ENCODE measurements around the gene ZNF335. TPM values are rescaled to one million over a fixed set of nuclear protein-coding genes. Genes with fewer than 3 reads are reported as not detected.

Gene ZNF335
- total and polyA plus RNA-seq, 2 of the 8 experiments (the other 6 are each of a cell fraction or from before 2014, with no cell fraction given), result 12.4 to 14.6 TPM

- Histone ChIP-seq H2BK12ac (ENCODE audit: low read depth, low read length) (no peak overlapping the region), H2BK5ac (ENCODE audit: low read depth, low read length) (no peak overlapping the region), H3K36me3 (ENCODE audit: control insufficient read depth in 2 of 4, insufficient read depth in 4 of 4, low read length in 3 of 4) (no peaks in the 10 kb centered on the region), H3K14ac (ENCODE audit: insufficient read length) (no peak overlapping the region), H2BK120ac (replicated peaks; ENCODE audit: low read depth, low read length) (no peak overlapping the region), H3K27me3 (replicated peaks in 1 of 4; ENCODE audit: control insufficient read depth in 3 of 4, extremely low read depth in 1 of 4, insufficient read depth in 3 of 4, low read length in 3 of 4) (no peaks in the 10 kb centered on the region), H3K4me3 (ENCODE audit: extremely low read depth in 1 of 4, insufficient read depth in 2 of 4, low read depth in 3 of 4, low read length in 4 of 4) (no peak overlapping the region), H3K4me1 (replicated peaks in 1 of 4; ENCODE audit: control insufficient read depth in 3 of 4, insufficient read depth in 4 of 4, low read length in 3 of 4) (peaks cover 7 to 23% (median 12%) of the 10 kb centered on the region in 4 experiments), H4K20me1 (replicated peaks in 1 of 2; ENCODE audit: control insufficient read depth in 1 of 2, insufficient read depth in 2 of 2, low read length in 2 of 2) (no peaks in the 10 kb centered on the region), H3K79me2 (ENCODE audit: control insufficient read depth in 1 of 2, insufficient read depth in 2 of 2, low read length in 2 of 2) (no peaks in the 10 kb centered on the region), H2AFZ (ENCODE audit: low read length) (no peak overlapping the region), H4K5ac (ENCODE audit: insufficient read length, low read depth, low read length) (no peak overlapping the region), H2AK5ac (ENCODE audit: low read depth, low read length) (no peak overlapping the region), H3K9me3 (ENCODE audit: insufficient read depth in 2 of 2, low read depth in 1 of 2, low read length in 1 of 2) (no peaks in the 10 kb centered on the region), H3K27ac (ENCODE audit: low read depth, low read length) (no peak overlapping the region), H2BK20ac (ENCODE audit: low read length) (no peak overlapping the region; the same call in 1 of the 2 replicates), H3K79me1 (ENCODE audit: low read depth, low read length) (no peaks in the 10 kb centered on the region), H3K4me2 (ENCODE audit: insufficient read depth in 1 of 2, low read depth in 2 of 2, low read length in 2 of 2) (no peak overlapping the region), H3K9ac (replicated peaks in 1 of 4; ENCODE audit: extremely low read depth in 1 of 4, low read depth in 3 of 4, low read length in 3 of 4) (no peak overlapping the region), H3K4ac (replicated peaks; ENCODE audit: insufficient read length, low read depth, low read length) (no peak overlapping the region), H3K56ac (replicated peaks; ENCODE audit: insufficient read length, low read depth, low read length) (no peak overlapping the region), H3K23ac (ENCODE audit: insufficient read length) (no peak overlapping the region), H3K18ac (ENCODE audit: extremely low read depth, low read length) (no peak overlapping the region), H4K8ac (ENCODE audit: extremely low read depth, insufficient read depth, low read length) (no peak overlapping the region), H2BK15ac (ENCODE audit: low read length) (no peak overlapping the region; the same call in 1 of the 2 replicates), H3K23me2 (ENCODE audit: low read depth, low read length) (peaks cover 2% of the 10 kb centered on the region; the same call in 1 of the 2 replicates), H4K91ac (replicated peaks; ENCODE audit: insufficient read length, low read length) (no peak overlapping the region)
- no peak for DNase-seq (ENCODE audit: low read depth in 1 of 2, low spot score in 2 of 2)
- POLR2A ChIA-PET (ENCODE audit: partially characterized antibody), result interaction anchor here (0.7 to 2.3 kb wide), 2 partner anchors 10 to 12 kb away, joined by 3 to 5 read pairs; no protein-coding TSS in a partner anchor
- CTCF ChIA-PET (ENCODE audit: partially characterized antibody), result interaction anchor here (1.0 to 14.5 kb wide), 4 partner anchors 11 to 32 kb away, joined by 3 to 114 read pairs (median 18); no protein-coding TSS in a partner anchor
- no peak for FAIRE-seq
- WGBS, 2 experiments (ENCODE audit: extremely low coverage in 1 of 2, insufficient coverage in 1 of 2, insufficient read length in 1 of 2, insufficient replicate concordance in 2 of 2, low coverage in 1 of 2, low lambda C conversion rate in 2 of 2, missing lambda C conversion rate in 1 of 2), result 95% methylated on average over 2 of the region's 3 CpGs; no CpG with 5 or more reads in 1 of the 2 experiments
- TF ChIP-seq CHD2 (IDR thresholded peaks at IDR 0.05; ENCODE audit: low read length) (no peak), CBX5 (IDR thresholded peaks at IDR 0.05; ENCODE audit: low read depth, low read length) (no peak), SIX5 (IDR thresholded peaks at IDR 0.05; ENCODE audit: low read depth, low read length) (no peak), POU5F1 (IDR thresholded peaks at IDR 0.05; ENCODE audit: low read depth, low read length) (no peak), TCF12 (IDR thresholded peaks at IDR 0.05; ENCODE audit: low read depth, low read length) (no peak), CBX8 (IDR thresholded peaks at IDR 0.05; ENCODE audit: borderline replicate concordance, low read depth, low read length) (no peak), FOSL1 (IDR thresholded peaks at IDR 0.05; ENCODE audit: insufficient read depth, low read depth, low read length) (no peak), GABPA (IDR thresholded peaks at IDR 0.05; ENCODE audit: borderline replicate concordance, insufficient read depth, low read length) (no peak), ATF3 (IDR thresholded peaks at IDR 0.05; ENCODE audit: insufficient read depth, low read depth, low read length) (no peak), BACH1 (IDR thresholded peaks at IDR 0.05; ENCODE audit: low read length) (no peak), EP300 (IDR thresholded peaks at IDR 0.05; ENCODE audit: borderline replicate concordance in 1 of 2, low read depth in 2 of 2, low read length in 2 of 2) (no peak), GTF2F1 (IDR thresholded peaks at IDR 0.05; ENCODE audit: borderline replicate concordance, low read depth, low read length) (no peak), YY1 (IDR thresholded peaks at IDR 0.05; ENCODE audit: low read depth, low read length) (no peak), SUZ12 (IDR thresholded peaks at IDR 0.05; ENCODE audit: low read length) (no peak)
Measured at GRCh38 chr20:46002008-46002407, 30.0 kb upstream of the ZNF335 start.

Data from H1 (cell line).